ENCODE data around the gene HERC2. TPM values are rescaled to one million over a fixed set of nuclear protein-coding genes. Genes with fewer than 3 reads are reported as not detected.

HERC2 gene
- total RNA-seq, 1 experiment from 2014 or later = 22.3 TPM

Other genes with a start within 250 kb of the HERC2 start
- not detected in 2 replicates for gene OCA2, start 222.9 kb downstream of the HERC2 start, total RNA-seq (2014; rRNA removed; shearing (Covaris generic))
- gene GOLGA6L24, start 35.9 kb upstream of the HERC2 start, total RNA-seq (2014; rRNA removed; shearing (Covaris generic)) = not detected in 2 replicates
- gene GOLGA8F, start 56.5 kb upstream of the HERC2 start, total RNA-seq (2014; rRNA removed; shearing (Covaris generic)) = not detected in 2 replicates
- 0.21 TPM in 1 of 2 replicates, not detected in the other for gene GOLGA8G, start 210.8 kb upstream of the HERC2 start, total RNA-seq (2014; rRNA removed; shearing (Covaris generic))
- gene GOLGA6L25, start 231.4 kb upstream of the HERC2 start, total RNA-seq (2014; rRNA removed; shearing (Covaris generic)) = not detected in 2 replicates